Right forelimb (tissue), 1 donor: ENCODE data around the gene CST7.
A peak's percentile ranks its signal among the peaks of the same experiment; 100 is the strongest.
"Not testable (repeated sequence)": the region's sequence is repeated elsewhere in the genome, so short reads cannot be mapped to it uniquely, and the experiment has no call there.

Source experiments
- DNase-seq: peaks from one replicate; pipeline ENCODE4 v3.0.0-alpha.2; 2018

Gene CST7

GRCh38 chr20:24948939-24949679, at the start of gene CST7:
Gene CST7 (plus strand): TSS chr20:24949269. CDS start chr20:24949506, 237 bp downstream.
- no peak for DNase-seq

GRCh38 chr20:24906806-24907205, 42.3 kb upstream of the CST7 start:
- no peak for DNase-seq

GRCh38 chr20:24908642-24909041, 40.4 kb upstream of the CST7 start:
- no peak for DNase-seq

- no peak for DNase-seq
Measured at GRCh38 chr20:24909086-24909780, 39.8 kb upstream of the CST7 start.

GRCh38 chr20:24909861-24910260, 39.2 kb upstream of the CST7 start:
- no peak for DNase-seq

GRCh38 chr20:24910461-24910860, 38.6 kb upstream of the CST7 start:
- no peak for DNase-seq

GRCh38 chr20:24911461-24911860, 37.6 kb upstream of the CST7 start:
- no peak for DNase-seq

GRCh38 chr20:24912397-24913075, 36.5 kb upstream of the CST7 start:
- DNase-seq = no peak

GRCh38 chr20:24913076-24913628, 35.9 kb upstream of the CST7 start:
- no peak for DNase-seq

- no peak for DNase-seq
Measured at GRCh38 chr20:24914388-24915241, 34.5 kb upstream of the CST7 start.

- no peak for DNase-seq
Measured at GRCh38 chr20:24915440-24915839, 33.6 kb upstream of the CST7 start.

GRCh38 chr20:24915892-24916291, 33.2 kb upstream of the CST7 start:
- no peak for DNase-seq

- DNase-seq = no peak
Measured at GRCh38 chr20:24916412-24916811, 32.7 kb upstream of the CST7 start.

- no peak for DNase-seq
Measured at GRCh38 chr20:24917056-24917455, 32.0 kb upstream of the CST7 start.

GRCh38 chr20:24917797-24918578, 31.1 kb upstream of the CST7 start:
- DNase-seq = peak; percentile 87

GRCh38 chr20:24918579-24919566, 30.2 kb upstream of the CST7 start:
- DNase-seq = no peak

- not testable (repeated sequence) for DNase-seq
Measured at GRCh38 chr20:24919665-24920064, 29.4 kb upstream of the CST7 start.

GRCh38 chr20:24920706-24921105, 28.4 kb upstream of the CST7 start:
- not testable (repeated sequence) for DNase-seq

GRCh38 chr20:24929259-24929658, 19.8 kb upstream of the CST7 start:
- DNase-seq = not testable (repeated sequence)
